Stimulated activated CD4-positive, alpha-beta T cell treated with anti-CD3 and anti-CD28 coated beads, Interleukin-2, amount 100 ng/mL, for 24 hours (primary cell): Measurements from ENCODE around the gene QKI.

Source experiments
- DNase-seq, 2 donors: peaks; one replicate each; pipeline ENCODE4 v3.0.0-alpha.2; 2020

Gene QKI

GRCh38 chr6:163539101-163539762 lies 124.7 kb downstream of the QKI start:
- no peak for DNase-seq

DNA sequence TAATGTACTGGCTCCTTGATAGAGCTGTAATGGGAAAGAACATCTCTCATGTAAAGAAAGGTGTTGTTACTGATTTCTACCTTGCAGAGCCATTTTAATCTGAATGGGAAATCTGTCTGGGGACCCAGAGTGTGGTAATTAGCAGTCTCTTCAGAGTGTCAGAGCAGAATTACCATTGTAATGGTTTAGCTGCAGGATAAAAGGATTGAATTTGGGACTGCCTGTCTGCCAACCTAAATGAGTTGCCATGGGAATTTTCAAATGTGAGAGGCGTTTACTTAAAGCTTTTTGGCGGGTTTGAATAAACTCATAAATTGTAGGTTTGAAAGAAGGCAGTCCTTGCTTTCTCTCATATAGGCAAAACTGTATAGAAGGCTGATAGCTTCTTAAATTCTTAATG lies 128.8 kb downstream of the QKI start:
- no peak for DNase-seq

GRCh38 chr6:163545370-163545769 lies 130.9 kb downstream of the QKI start:
- DNase-seq: no peak

DNA sequence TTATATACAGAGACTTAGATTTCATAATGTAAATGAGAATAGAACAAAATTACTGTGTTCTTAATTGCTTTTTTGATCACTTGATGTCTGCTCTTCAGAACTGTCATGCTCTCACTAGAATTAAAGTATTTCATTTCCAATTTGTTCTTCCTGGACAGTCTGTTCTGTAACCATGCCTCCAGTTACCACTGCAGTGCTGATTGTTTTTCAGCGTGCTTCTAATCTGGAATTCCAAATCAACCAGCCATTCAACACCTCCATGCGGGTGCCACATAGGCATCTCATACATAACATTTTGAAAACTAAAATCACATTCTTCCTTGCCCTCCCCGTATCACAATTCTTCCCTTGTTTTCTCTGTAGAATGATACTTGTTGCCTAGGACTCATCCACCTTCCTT lies 132.8 kb downstream of the QKI start:
- no peak for DNase-seq

DNA sequence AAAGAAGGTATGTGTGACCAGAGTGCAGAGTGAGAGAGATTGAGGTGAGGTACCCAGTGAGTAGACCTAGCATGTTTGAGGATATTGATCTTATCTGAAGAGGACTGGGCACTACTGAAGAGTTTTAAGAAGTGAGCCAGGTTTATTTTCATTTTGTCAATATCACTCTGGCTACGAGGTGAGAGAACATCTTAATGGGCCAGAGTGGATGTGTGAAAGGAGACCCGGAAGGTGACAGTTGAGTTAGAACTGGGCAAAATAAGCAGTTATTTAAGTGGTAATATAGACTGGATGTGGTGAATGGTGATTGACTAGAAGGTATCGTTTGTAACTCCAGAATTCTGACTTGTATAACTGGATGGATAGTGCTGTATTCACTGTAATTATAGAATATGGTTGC lies 134.1 kb downstream of the QKI start:
- no peak for DNase-seq

DNA sequence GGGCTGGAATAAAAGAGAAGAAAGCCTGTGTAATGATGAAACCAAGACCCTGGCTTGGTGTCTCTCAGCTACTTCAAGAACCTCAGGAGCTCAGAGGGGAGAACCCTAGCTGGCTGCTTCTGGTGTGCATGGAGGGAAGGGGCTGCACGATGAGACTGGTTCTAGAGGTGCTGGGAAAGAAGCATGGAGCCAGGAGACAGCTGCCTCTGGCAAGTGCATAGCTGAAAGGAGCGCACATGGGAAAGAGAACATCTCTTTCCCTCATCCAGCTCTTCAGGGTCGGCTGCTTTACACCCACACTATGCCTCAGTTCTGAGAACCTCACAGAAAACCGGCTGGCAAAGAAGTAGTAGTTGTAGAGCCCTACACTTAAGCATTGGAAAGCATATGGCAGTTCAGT lies 139.5 kb downstream of the QKI start:
- DNase-seq: no peak

GRCh38 chr6:163554663-163555062 lies 140.1 kb downstream of the QKI start:
- peak; percentile 59 to 68 for DNase-seq

DNA sequence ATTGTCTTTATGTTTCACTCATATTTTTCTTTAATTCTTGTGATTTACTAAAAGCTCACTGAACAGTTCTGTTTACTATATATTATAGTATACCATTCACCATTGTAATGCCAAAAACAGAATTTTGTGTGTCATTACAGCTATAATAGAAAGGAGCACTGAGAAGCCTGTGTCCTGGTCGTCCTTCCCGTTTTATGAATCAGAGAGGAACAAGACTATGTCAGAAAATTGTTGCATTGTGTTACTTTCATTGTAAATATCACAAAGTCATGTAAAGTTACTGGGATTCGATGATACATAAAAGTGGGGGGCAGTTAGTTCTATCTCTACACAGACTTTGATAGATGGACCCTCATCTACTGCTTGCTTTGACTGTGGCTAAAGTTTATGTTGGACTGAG lies 145.1 kb downstream of the QKI start:
- no peak for DNase-seq

DNA sequence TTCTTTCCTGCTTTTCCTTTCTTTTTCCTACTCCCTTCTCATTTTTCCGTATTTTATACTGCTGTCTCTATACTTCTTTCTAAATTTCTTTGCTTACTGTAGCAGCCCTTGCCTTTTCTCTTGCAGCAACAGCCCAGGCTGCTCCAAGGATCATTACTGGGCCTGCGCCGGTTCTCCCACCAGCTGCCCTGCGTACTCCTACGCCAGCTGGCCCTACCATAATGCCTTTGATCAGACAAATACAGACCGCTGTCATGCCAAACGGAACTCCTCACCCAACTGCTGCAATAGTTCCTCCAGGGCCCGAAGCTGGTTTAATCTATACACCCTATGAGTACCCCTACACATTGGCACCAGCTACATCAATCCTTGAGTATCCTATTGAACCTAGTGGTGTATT lies 148.8 kb downstream of the QKI start:
- no peak for DNase-seq

DNA sequence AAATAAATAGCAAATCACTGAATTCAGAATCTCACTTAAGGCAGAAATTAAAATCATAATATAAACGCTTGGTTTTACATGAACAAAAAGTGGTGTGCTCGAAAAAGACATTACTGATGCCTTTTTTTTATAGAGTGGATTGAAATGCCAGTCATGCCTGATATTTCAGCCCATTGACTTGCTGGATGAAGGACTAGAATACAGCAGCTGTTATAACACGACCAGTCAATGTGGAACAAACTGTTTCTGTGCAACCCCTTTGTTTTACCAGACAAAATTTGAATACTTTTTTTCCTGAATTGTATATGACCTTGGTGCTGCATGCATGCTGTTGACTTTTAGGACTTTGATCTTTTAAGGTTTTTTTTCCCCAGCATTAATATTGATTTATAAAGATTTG lies 150.0 kb downstream of the QKI start:
- no peak for DNase-seq

DNA sequence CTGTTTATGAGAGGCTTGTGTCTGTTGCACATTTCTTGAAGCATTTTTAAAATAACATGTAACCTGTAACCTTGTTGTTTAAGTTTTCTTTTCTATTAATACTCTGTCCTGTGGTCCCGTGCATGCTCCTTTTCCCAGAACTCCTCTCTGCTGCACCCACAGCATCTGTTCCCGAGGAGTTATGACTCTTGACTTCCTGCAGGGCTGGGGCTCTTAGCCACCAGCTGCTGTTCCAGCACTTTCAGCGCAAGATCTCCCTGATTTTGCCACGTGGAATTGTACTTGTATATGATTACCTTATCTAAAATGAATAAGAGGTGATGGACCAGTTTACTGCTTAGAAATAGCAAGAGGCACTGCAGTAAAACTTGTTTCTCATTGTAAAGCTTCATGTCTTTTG lies 150.6 kb downstream of the QKI start:
- DNase-seq: no peak

DNA sequence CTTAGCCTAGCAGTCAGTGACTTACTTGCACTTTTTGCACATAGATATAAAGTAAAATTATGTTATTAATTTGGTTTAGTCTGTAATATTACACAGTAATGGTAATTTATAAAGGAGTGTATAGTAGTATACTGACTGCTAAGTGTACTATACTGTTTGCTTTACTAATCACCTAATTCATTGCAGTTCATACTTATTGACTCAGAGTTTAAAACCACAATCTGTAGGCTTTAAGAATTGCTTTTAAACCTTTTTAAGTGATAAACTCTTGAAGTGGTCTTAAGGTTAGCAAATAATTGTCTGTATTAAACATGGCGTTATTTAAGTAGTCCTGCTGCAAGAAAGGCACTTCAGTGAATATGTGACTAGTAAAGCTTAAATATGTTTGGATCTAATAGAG lies 151.5 kb downstream of the QKI start:
- DNase-seq: no peak

GRCh38 chr6:163568275-163568674 lies 153.8 kb downstream of the QKI start:
- no peak for DNase-seq

- no peak for DNase-seq
These were observed 156.2 kb downstream of the QKI start for GRCh38 chr6:163570579-163571231.

DNA sequence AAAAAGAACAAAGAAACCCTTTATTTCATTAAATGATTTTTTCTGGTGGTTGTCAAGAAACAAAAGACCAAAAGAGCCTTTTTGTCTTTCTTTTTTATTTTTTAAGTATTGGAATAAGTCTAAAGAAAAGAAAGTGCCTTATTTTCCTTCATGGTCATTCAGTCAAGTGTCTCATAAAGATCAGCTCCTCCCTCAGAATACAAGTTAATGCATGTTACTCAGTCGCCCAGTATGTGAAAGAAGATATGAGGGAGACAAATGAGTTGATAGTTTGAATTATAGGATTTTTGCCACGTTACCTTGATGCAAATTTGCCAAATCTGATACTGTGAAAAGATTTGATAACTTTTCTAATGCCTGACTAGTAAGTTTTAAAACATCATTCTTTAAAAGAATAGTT lies 157.2 kb downstream of the QKI start:
- DNase-seq: no peak

DNA sequence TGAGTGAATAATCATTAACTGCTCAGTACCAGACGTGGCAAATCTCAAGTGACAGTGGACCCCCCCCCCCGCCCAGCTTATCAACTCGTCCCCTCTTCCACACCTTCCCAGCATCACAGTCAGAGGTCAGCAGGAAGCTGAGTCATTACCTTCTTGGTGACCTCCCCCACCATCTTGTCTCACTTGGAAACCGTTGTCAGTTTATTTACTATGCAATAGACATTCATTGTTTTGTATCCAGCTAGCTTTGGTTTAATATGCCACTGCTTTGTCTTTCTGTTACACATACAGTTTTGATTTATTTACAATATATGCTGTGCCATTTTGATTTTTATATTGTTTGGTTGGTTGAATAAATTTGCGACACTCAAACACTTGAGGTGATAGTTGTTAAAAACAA lies 158.1 kb downstream of the QKI start:
- no peak for DNase-seq

DNA sequence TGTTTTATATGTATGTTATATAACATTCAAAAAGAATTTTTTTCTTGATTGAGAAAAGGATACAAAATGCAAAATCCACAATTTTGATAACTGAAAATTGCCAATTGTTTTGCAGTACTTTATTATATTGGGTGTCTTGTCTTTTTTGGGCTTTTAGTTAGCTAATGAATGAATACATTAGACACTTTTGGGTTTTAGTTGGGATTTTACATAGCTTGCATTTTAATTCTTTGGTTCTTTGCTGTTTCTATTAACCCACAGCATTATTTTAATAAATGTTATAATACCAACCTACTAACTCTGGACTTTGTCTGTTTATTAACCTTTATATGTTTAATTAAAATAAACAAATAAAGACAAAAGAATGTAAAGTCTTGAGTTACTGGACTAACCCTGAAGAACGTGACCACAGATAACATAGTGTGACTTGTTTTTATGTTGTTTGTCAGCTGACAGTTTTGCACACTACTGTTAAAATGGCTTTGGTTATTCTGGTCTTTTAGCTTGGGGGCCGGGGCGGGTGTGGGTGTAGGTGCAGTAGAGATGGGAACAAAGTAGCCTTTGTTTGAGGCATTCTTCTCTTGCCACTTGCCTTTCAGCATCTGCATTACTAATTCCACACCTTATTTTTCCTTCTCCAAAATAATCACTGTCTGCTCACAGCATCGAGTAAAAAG lies 159.1 kb downstream of the QKI start:
- no peak for DNase-seq

- no peak for DNase-seq
These were observed 161.6 kb downstream of the QKI start for GRCh38 chr6:163576114-163576513.

DNA sequence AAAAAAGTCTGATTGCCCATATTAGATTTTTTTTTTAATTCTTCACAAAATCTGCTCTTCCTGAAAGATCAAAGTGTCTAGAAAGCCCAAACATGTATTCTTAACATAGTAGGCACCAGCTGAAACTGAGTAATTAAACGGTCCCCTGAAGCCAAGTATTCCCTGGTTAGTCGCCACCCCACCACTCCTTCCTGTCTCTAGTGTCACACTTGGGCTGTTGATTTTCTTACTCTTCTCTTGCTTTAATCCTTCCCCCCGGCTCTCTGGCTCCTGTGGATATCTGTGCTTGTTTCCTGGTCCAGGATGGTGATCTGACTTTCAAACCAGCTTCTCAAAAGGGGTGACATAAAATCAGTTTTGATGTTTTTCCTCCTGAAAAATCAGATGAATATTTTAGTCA lies 162.9 kb downstream of the QKI start:
- DNase-seq: no peak

- DNase-seq: no peak
These were observed 164.8 kb downstream of the QKI start for GRCh38 chr6:163579111-163579879.

DNA sequence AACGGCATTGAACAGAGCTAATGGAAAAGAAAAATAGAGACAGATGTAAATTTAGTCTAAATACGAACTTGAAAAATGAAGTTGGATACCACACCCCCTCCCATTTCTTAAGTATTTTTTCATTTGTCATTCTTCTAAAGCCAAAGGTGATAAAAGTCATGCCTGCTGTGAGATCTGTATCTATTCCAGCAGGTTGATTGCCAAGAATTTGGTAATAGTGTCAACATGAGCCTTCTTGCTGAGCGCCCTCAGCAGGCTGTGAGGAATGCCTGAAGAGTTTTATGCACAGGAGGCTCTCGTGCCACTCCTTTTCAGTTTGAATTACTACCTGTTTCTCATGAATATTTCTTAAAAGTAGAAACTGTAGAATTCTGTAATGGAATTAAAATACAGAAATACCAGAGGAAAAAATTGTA lies 165.4 kb downstream of the QKI start:
- DNase-seq: no peak

GRCh38 chr6:163580311-163581030 lies 166.0 kb downstream of the QKI start:
- no peak for DNase-seq

- no peak for DNase-seq
These were observed 169.0 kb downstream of the QKI start for GRCh38 chr6:163583558-163583957.
